Measurements from ENCODE around the gene HECTD4.
A peak's percentile ranks its signal among the peaks of the same experiment; 100 is the strongest.
"Not testable (repeated sequence)": the region's sequence is repeated elsewhere in the genome, so short reads cannot be mapped to it uniquely, and the experiment has no call there.

Gene HECTD4

GRCh38 chr12:112406519-112407488 lies 24.6 kb upstream of the HECTD4 start:
- no peak for DNase-seq

GRCh38 chr12:112401903-112402498 lies 19.8 kb upstream of the HECTD4 start:
- DNase-seq, result no peak

- no peak for DNase-seq
Observed at GRCh38 chr12:112401054-112401453, 18.8 kb upstream of the HECTD4 start.

- no peak for DNase-seq
Observed at GRCh38 chr12:112393328-112393727, 11.1 kb upstream of the HECTD4 start.

GRCh38 chr12:112389922-112390654 lies 7.9 kb upstream of the HECTD4 start:
- not testable (repeated sequence) for DNase-seq

- DNase-seq, result no peak
Observed at GRCh38 chr12:112389228-112389627, 7.0 kb upstream of the HECTD4 start.

- peak; percentile 26 for DNase-seq
Observed at GRCh38 chr12:112386726-112387125, 4.5 kb upstream of the HECTD4 start.

GRCh38 chr12:112382866-112383265 lies 635 bp upstream of the HECTD4 start:
- no peak for DNase-seq

- peak; percentile 29 for DNase-seq
Observed at GRCh38 chr12:112381406-112381882, 787 bp downstream of the HECTD4 start.

- DNase-seq, result no peak
Observed at GRCh38 chr12:112380663-112381405, 1.4 kb downstream of the HECTD4 start.

- DNase-seq, result no peak
Observed at GRCh38 chr12:112375105-112375504, 7.1 kb downstream of the HECTD4 start.

- no peak for DNase-seq
Observed at GRCh38 chr12:112374166-112374740, 8.0 kb downstream of the HECTD4 start.

- DNase-seq, result no peak
Observed at GRCh38 chr12:112370868-112371510, 11.2 kb downstream of the HECTD4 start.

- no peak for DNase-seq
Observed at GRCh38 chr12:112370199-112370598, 12.0 kb downstream of the HECTD4 start.

- DNase-seq, result no peak
Observed at GRCh38 chr12:112368856-112369255, 13.4 kb downstream of the HECTD4 start.

- DNase-seq, result no peak
Observed at GRCh38 chr12:112367965-112368364, 14.3 kb downstream of the HECTD4 start.

GRCh38 chr12:112362310-112362709 lies 19.9 kb downstream of the HECTD4 start:
- no peak for DNase-seq

GRCh38 chr12:112361271-112361670 lies 21.0 kb downstream of the HECTD4 start:
- no peak for DNase-seq

GRCh38 chr12:112359290-112359689 lies 22.9 kb downstream of the HECTD4 start:
- DNase-seq, result no peak

GRCh38 chr12:112357214-112357613 lies 25.0 kb downstream of the HECTD4 start:
- DNase-seq, result no peak

GRCh38 chr12:112354399-112354798 lies 27.8 kb downstream of the HECTD4 start:
- no peak for DNase-seq

GRCh38 chr12:112353393-112353792 lies 28.8 kb downstream of the HECTD4 start:
- no peak for DNase-seq
